Measurements from ENCODE around the gene SP4.

Gene SP4

DNA sequence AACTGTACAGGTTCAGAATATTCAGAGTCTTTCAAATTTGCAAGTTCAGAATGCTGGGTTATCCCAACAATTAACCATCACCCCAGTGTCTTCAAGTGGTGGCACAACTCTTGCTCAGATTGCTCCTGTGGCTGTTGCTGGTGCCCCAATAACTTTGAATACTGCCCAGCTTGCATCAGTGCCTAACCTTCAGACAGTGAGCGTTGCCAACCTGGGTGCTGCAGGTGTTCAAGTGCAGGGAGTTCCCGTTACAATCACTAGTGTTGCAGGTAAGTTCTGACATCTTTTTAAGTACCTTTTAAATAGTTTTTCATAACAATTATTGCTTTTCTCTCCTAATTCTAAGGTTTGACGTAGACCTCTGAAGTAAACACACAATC lies 2.7 kb downstream of the SP4 start:
- H3K4me3 ChIP-seq (replicated peaks; ENCODE audit: insufficient read depth, low read length): no peak overlapping the region
- no peak for DNase-seq (ENCODE audit: low read depth in 1 of 2, low spot score in 1 of 2)
- no peak overlapping the region for H3K27ac ChIP-seq (replicated peaks)
- no peaks in the 10 kb centered on the region for H3K27me3 ChIP-seq (ENCODE audit: insufficient read depth, poor library complexity, severe bottlenecking)
- TF ChIP-seq, protein P1, sequence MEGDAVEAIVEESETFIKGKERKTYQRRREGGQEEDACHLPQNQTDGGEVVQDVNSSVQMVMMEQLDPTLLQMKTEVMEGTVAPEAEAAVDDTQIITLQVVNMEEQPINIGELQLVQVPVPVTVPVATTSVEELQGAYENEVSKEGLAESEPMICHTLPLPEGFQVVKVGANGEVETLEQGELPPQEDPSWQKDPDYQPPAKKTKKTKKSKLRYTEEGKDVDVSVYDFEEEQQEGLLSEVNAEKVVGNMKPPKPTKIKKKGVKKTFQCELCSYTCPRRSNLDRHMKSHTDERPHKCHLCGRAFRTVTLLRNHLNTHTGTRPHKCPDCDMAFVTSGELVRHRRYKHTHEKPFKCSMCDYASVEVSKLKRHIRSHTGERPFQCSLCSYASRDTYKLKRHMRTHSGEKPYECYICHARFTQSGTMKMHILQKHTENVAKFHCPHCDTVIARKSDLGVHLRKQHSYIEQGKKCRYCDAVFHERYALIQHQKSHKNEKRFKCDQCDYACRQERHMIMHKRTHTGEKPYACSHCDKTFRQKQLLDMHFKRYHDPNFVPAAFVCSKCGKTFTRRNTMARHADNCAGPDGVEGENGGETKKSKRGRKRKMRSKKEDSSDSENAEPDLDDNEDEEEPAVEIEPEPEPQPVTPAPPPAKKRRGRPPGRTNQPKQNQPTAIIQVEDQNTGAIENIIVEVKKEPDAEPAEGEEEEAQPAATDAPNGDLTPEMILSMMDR (IDR thresholded peaks at IDR 0.05; ENCODE audit: insufficient read depth, low read length): no peak
- no peak for TF ChIP-seq POLR2AphosphoS5 (IDR thresholded peaks at IDR 0.05; ENCODE audit: low read depth)
- TF ChIP-seq SPI1 (IDR thresholded peaks at IDR 0.05; ENCODE audit: borderline replicate concordance, low read depth): no peak
- TF ChIP-seq, protein P2, sequence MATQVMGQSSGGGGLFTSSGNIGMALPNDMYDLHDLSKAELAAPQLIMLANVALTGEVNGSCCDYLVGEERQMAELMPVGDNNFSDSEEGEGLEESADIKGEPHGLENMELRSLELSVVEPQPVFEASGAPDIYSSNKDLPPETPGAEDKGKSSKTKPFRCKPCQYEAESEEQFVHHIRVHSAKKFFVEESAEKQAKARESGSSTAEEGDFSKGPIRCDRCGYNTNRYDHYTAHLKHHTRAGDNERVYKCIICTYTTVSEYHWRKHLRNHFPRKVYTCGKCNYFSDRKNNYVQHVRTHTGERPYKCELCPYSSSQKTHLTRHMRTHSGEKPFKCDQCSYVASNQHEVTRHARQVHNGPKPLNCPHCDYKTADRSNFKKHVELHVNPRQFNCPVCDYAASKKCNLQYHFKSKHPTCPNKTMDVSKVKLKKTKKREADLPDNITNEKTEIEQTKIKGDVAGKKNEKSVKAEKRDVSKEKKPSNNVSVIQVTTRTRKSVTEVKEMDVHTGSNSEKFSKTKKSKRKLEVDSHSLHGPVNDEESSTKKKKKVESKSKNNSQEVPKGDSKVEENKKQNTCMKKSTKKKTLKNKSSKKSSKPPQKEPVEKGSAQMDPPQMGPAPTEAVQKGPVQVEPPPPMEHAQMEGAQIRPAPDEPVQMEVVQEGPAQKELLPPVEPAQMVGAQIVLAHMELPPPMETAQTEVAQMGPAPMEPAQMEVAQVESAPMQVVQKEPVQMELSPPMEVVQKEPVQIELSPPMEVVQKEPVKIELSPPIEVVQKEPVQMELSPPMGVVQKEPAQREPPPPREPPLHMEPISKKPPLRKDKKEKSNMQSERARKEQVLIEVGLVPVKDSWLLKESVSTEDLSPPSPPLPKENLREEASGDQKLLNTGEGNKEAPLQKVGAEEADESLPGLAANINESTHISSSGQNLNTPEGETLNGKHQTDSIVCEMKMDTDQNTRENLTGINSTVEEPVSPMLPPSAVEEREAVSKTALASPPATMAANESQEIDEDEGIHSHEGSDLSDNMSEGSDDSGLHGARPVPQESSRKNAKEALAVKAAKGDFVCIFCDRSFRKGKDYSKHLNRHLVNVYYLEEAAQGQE (IDR thresholded peaks at IDR 0.05; ENCODE audit: insufficient replicate concordance, low read depth): no peak

DNA sequence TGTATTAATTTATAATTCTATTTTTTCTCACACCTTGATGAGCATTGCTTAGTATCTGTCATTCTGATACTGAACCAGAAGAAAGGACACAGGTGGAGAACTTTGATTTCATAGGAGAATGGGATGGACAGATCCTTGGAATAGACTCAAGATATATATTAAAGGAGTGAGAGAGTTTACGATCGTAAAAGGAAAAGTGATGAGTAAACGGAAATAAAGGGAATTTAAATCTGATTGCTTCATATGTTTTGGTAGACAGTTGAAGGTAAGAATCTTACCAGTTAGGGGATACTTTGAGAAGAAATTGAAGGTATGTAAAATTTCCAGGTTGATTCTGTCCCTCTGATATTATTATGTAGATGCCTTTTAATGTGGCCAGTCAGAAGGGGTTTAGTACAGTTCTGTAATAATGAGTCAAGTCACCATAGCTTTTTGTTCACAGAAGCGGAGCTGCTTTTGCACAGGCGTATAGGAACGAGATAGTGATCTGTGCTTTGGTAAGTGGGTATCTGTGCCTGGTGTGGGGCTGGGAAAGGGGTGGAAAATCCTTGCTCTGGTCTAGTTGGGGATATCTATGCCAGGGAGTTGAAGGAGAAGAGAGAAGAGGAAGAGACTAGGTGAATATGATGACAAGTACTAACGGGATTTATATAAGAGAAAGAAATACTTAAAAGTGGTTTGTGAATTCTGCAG lies 15.4 kb downstream of the SP4 start:
- H3K27ac ChIP-seq (replicated peaks): no peak overlapping the region
- no peak for DNase-seq (ENCODE audit: low read depth in 1 of 2, low spot score in 1 of 2)
- H3K4me3 ChIP-seq (replicated peaks; ENCODE audit: insufficient read depth, low read length): no peak overlapping the region
- TF ChIP-seq, protein P2 (IDR thresholded peaks at IDR 0.05; ENCODE audit: insufficient replicate concordance, low read depth): no peak
- TF ChIP-seq SPI1 (IDR thresholded peaks at IDR 0.05; ENCODE audit: borderline replicate concordance, low read depth) (no peak), POLR2AphosphoS5 (IDR thresholded peaks at IDR 0.05; ENCODE audit: low read depth) (no peak), GABPA (IDR thresholded peaks at IDR 0.05; ENCODE audit: low read depth) (no peak)
- TF ChIP-seq, protein P1 (IDR thresholded peaks at IDR 0.05; ENCODE audit: insufficient read depth, low read length): no peak
- no peaks in the 10 kb centered on the region for H3K27me3 ChIP-seq (ENCODE audit: insufficient read depth, poor library complexity, severe bottlenecking)

DNA sequence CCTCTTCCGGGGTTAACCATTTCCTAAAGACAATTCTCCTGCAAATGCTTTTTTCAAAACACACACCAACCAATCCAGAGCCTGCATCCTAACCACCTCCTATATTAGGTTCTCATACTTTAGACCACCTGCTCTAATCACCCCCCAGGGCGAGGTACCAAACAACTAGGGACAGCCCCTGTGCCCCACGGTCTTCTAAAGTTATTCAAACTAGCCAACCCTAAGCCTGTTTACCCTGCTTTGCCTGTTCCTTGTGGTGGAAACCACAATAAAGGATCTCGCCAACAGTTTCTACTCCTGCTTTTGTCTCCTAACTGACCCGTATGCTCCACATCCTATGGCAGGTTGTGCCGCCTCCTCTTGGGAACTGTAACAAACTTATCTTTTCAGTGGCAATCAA lies 21.1 kb downstream of the SP4 start:
- Histone ChIP-seq H3K4me3 (replicated peaks; ENCODE audit: insufficient read depth, low read length) (no peak overlapping the region), H3K27me3 (ENCODE audit: insufficient read depth, poor library complexity, severe bottlenecking) (no peaks in the 10 kb centered on the region), H3K27ac (replicated peaks) (no peak overlapping the region)
- DNase-seq (ENCODE audit: low read depth in 1 of 2, low spot score in 1 of 2): no peak
- TF ChIP-seq POLR2AphosphoS5 (IDR thresholded peaks at IDR 0.05; ENCODE audit: low read depth) (no peak), SPI1 (IDR thresholded peaks at IDR 0.05; ENCODE audit: borderline replicate concordance, low read depth) (no peak), GABPA (IDR thresholded peaks at IDR 0.05; ENCODE audit: low read depth) (no peak)
- TF ChIP-seq, protein P1 (IDR thresholded peaks at IDR 0.05; ENCODE audit: insufficient read depth, low read length): no peak
- TF ChIP-seq, protein P2 (IDR thresholded peaks at IDR 0.05; ENCODE audit: insufficient replicate concordance, low read depth): no peak

Data from HL-60 (cell line).